Sigmoid colon (tissue), 7 donors: ENCODE data around the gene THOC3. TPM values are rescaled to one million over a fixed set of nuclear protein-coding genes. Genes with fewer than 3 reads are reported as not detected.
"Not testable (repeated sequence)": the region's sequence is repeated elsewhere in the genome, so short reads cannot be mapped to it uniquely, and the experiment has no call there.

ENCODE experiments used
- DNase-seq: peaks from one replicate; pipeline ENCODE4 v3.0.0-alpha.2; 2019
- H3K27ac ChIP-seq, 4 donors: fragments of 200-600 bp; sonication (generic); one replicate each; pipeline ENCODE4 v1.5.1; 2016 to 2019; ENCODE audit warnings: mild to moderate bottlenecking in 1 of 4
- H3K27me3 ChIP-seq, 3 donors: fragments of 200-600 bp; sonication (generic); one replicate each; pipeline ENCODE4 v1.5.1; 2019; ENCODE audit warnings: mild to moderate bottlenecking in 1 of 3
- H3K36me3 ChIP-seq, 4 donors: fragments of 200-600 bp; sonication (generic); one replicate each; pipeline ENCODE4 v1.5.1; 2016 to 2019
- H3K4me1 ChIP-seq, 4 donors: fragments of 200-600 bp; sonication (generic); one replicate each; pipeline ENCODE4 v1.5.1; 2017 to 2019
- H3K4me3 ChIP-seq, 4 donors: fragments of 200-600 bp; sonication (generic); one replicate each; pipeline ENCODE4 v1.5.1; 2017 to 2019; ENCODE audit warnings: mild to moderate bottlenecking in 2 of 4, moderate library complexity in 1 of 4
- H3K9me3 ChIP-seq, 4 donors: fragments of 200-600 bp in 3 of 4; sonication (generic) in 3 of 4; one replicate each; pipeline versions ENCODE4 v1.5.1 to v1.6.1; 2013 to 2019
- WGBS, 2 donors: extraction: QIAGEN DNeasy Blood & Tissue Kit; methylation state at CpG; one replicate each; pipeline ENCODE4 v1.1.7; 2013; 5-methylcytosine and 5-hydroxymethylcytosine counted together
- intact Hi-C: fragments of 100-400 bp; cut with DNase I; formaldehyde crosslinking; loops from one replicate; pipeline ENCODE4 v1.15.1; 2023
- polyA plus RNA-seq, 3 donors: library from polyadenylated mRNA; stranded (reverse); fragments of 200-250 nt; gene quantifications; one replicate each; pipeline ENCODE4 v1.2.3, GENCODE V29; 2013
- total RNA-seq, 4 donors: library from RNA; depleted of rRNA; stranded (reverse); fragments of >200 nt; gene quantifications; one replicate each; pipeline ENCODE4 v1.1.0, GENCODE V29; 2016
- donor health status: healthy with polysubstance abuse.
- donor health status: Bipolar disorder and iron deficiency.
- donor health status: healthy.

Gene THOC3
- total and polyA plus RNA-seq, 7 donors = 17.2 to 42.3 (median 27.2) TPM

GRCh38 chr5:175968381-175968780 is 266 bp upstream of the THOC3 start:
- H3K9me3 ChIP-seq, H3K36me3 ChIP-seq, intact Hi-C loops, H3K4me1 ChIP-seq, DNase-seq, H3K27me3 ChIP-seq: not testable (repeated sequence)
- 9 to 18% methylated on average over 4 of the region's 6 CpGs for WGBS, 2 donors
- Histone ChIP-seq H3K4me3 (peak overlapping the region; percentile 55 to 87 (median 64)), H3K27ac (peak overlapping the region in 2 of 4 donors; percentile 28 to 65)

GRCh38 chr5:175962329-175962728 is 5.8 kb downstream of the THOC3 start:
- H3K4me1 ChIP-seq, H3K27ac ChIP-seq, H3K4me3 ChIP-seq, H3K27me3 ChIP-seq, H3K9me3 ChIP-seq, intact Hi-C loops, DNase-seq, H3K36me3 ChIP-seq: not testable (repeated sequence)
- 89 to 92% methylated on average over 4 to 5 of the region's 8 CpGs for whole genome bisulfite sequencing, 2 donors

DNA sequence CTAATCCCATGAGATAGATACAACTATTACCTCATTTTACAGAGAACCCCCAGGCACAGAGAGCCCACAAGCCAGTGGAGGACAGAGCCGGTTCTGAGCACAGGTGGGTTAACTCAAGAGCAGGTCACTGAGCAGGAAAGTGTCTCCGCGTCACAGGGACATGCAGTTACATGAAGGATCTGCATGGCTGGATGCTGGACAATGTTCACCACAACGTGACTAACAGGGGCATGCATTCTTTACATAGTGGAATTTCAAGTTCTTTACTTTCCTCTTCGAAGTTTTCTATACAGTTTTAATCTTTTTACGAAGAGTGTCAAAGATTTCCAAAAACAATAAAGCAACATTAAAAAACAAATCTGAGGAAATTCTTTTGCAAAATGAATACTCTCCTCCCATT is 7.9 kb downstream of the THOC3 start:
- H3K4me3 ChIP-seq, H3K36me3 ChIP-seq, H3K27me3 ChIP-seq, intact Hi-C loops, H3K4me1 ChIP-seq, H3K27ac ChIP-seq, DNase-seq, H3K9me3 ChIP-seq: not testable (repeated sequence)
- 92 to 93% methylated on average over 5 of the region's 6 CpGs for WGBS, 2 donors

GRCh38 chr5:175958515-175958914 is 9.6 kb downstream of the THOC3 start:
- WGBS, 2 donors = 96 to 97% methylated on average over 2 of the region's 2 CpGs
- H3K27me3 ChIP-seq, DNase-seq, H3K4me3 ChIP-seq, H3K36me3 ChIP-seq, H3K27ac ChIP-seq, intact Hi-C loops, H3K4me1 ChIP-seq, H3K9me3 ChIP-seq: not testable (repeated sequence)

GRCh38 chr5:175954107-175954506 is 14.0 kb downstream of the THOC3 start:
- DNase-seq, H3K36me3 ChIP-seq, H3K4me1 ChIP-seq, intact Hi-C loops, H3K4me3 ChIP-seq, H3K27ac ChIP-seq, H3K9me3 ChIP-seq, H3K27me3 ChIP-seq: not testable (repeated sequence)
- 46 to 66% methylated on average over 4 of the region's 6 CpGs for WGBS, 2 donors

DNA sequence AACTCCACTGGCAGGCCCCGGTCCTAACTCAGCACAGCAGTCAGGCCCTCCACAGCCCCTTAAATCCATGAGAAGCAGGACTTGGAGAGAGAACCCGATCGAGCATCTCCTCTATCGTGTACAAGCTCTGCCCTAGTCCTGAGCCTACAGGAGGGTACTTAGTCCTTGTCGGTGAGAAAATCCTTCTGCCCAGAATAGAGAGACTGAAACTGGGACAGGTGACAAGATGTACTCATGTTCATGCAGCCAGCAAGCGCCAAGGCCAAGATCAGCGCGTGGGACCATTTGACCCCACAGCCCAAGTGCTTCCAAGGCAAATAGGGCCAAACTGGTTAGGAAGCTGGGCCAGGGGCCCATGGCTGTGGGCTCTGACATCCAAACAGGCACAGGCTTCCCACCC is 15.3 kb downstream of the THOC3 start:
- H3K4me1 ChIP-seq, H3K36me3 ChIP-seq, H3K4me3 ChIP-seq, H3K9me3 ChIP-seq, H3K27ac ChIP-seq, intact Hi-C loops, H3K27me3 ChIP-seq, DNase-seq: not testable (repeated sequence)
- WGBS, 2 donors = 97 to 99% methylated on average over 5 of the region's 8 CpGs

DNA sequence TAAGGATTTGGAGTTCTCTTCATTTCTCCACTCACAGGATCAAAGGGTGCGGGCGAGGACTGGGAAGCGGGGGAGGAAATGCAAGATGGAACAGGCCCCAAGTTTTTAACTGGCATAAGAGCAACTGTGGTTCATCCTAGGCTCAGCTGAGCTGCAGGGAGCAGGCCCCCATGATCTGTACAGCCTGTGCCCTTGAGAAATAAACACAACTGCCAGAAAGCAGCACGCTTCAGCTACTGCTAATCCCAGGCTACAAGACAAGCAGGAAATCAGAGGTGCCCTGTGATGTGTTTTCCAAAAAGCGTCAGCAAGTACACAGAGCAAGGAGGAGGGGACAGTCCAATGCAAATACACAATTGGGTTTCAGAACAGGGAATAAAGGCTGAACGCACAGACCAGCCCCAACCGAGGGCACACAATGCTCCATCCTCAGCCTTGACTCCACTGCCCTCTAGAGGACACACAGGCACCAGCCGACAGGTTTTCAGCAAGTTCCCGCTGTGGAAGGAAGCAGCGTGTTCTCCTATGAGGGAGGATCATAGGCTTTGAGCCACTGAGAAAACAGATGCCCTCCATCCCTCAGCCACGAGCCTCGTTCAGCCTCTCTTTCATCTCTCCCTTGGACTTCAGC is 16.7 kb downstream of the THOC3 start:
- not testable (repeated sequence) for H3K4me3 ChIP-seq, H3K27me3 ChIP-seq
- WGBS, 2 donors = 96% methylated on average over 3 of the region's 12 CpGs; no CpG with 5 or more reads in 1 of the 2 donors

DNA sequence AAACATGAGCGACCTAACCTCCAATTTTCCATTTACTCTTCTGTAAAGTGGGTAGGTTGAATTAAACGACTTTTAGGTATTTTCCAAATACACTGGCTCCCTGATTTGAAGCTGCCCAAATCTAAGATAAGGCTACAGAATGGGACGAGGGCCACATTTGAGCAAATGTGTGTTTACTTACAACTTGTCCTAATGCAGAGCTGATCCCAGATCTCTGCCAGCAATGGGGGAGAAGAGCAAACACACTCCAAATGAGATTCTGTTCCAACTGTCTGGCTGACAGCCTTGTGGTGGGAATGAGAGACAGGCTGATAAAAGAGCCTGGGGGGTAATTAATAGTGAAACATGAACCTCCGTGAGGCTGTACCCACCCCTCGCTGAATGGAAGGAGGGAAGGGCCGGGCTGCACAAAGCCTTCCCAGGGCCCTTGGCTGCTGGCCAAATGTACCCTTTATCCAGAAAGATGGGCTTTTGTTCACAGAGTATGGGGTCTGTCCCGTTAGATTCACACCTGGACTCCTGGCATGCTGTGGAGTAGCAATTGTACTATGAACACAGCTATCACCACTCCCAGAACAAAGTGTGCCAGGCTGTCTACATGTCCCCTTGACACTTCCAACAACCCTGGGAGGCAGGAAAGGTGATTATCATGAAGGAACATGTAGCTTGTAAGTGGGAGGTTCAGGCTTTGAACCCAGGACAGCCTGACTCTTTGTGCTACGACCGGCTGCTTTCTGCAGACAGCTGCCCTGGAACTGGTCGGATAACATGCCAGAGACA is 19.6 kb downstream of the THOC3 start:
- intact Hi-C loops, H3K27me3 ChIP-seq, H3K36me3 ChIP-seq, H3K4me3 ChIP-seq, H3K9me3 ChIP-seq, DNase-seq, H3K27ac ChIP-seq, H3K4me1 ChIP-seq: not testable (repeated sequence)
- WGBS, 2 donors = 84 to 91% methylated on average over 3 to 6 of the region's 10 CpGs

More for the DNA sequence above, 16.7 kb downstream of the THOC3 start:
- H3K9me3 ChIP-seq, H3K27ac ChIP-seq, H3K4me1 ChIP-seq, H3K36me3 ChIP-seq, DNase-seq, intact Hi-C loops: not testable (repeated sequence)

DNA sequence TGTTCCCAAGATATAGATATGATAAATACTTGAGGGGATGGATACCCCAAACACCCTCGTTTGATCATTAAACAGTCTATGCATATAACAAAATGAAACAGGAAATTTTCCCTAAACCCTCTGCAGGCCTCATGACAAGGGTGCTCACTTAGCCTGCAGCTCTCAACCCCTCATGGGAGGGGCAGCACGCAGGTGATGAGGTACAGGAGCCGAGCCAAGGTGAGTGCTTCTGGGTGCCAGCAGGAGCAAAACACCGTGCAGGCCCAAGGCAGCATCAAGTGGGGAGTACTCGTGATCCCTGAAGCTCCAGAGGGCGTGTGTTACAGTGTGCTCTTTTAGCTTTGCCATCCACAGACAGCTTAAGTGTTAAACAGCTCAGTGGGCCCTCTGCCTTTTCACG is 24.9 kb downstream of the THOC3 start:
- WGBS, 2 donors = 75 to 91% methylated on average over 5 of the region's 7 CpGs
- H3K4me3 ChIP-seq, H3K27me3 ChIP-seq, H3K9me3 ChIP-seq, H3K4me1 ChIP-seq, H3K36me3 ChIP-seq, DNase-seq, H3K27ac ChIP-seq, intact Hi-C loops: not testable (repeated sequence)

DNA sequence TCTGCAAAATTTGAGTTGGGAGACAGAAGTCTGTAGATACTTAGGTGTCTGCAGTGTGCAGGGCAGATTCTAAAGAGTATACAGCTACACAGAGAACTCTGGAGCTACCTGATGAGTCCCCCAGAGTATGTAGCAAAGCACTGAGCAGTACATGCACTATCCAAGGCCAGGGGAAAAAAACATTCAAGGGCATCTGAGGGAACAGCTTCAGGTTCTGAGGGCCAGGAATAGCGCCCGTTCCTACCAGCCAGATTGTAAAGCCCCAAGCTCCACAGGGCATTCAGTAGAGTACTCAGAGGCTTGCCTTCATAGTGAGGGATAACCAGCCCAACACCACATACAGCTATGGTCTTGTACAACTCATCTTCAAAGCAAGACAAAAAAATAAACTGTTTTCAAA is 27.5 kb downstream of the THOC3 start:
- H3K9me3 ChIP-seq, intact Hi-C loops, H3K27ac ChIP-seq, H3K4me1 ChIP-seq, DNase-seq, H3K36me3 ChIP-seq, H3K4me3 ChIP-seq, H3K27me3 ChIP-seq: not testable (repeated sequence)
- 94% methylated on average over 2 of the region's 2 CpGs for WGBS, 2 donors

DNA sequence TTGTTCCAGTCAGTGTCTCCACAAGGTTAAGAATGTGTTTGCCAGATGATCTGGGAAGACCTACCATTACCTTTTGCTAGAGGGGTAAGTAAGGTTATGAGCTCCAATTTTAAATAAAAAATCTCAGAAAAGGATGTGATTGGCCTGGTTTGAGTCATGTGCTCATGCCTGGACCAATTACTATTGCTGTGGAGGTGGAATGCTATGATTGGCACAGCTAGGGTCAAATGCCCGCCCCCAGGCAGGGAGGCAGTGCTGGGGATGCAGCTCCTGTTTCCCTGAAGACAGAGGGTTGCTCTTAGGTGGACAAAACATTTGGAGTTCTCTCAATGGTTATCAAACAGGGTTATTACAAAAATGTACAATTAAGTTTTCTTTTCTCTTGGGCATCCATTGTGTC is 29.6 kb downstream of the THOC3 start:
- DNase-seq, H3K4me3 ChIP-seq, H3K27ac ChIP-seq, H3K36me3 ChIP-seq, H3K4me1 ChIP-seq, H3K9me3 ChIP-seq, H3K27me3 ChIP-seq, intact Hi-C loops: not testable (repeated sequence)
- WGBS, 2 donors = 91 to 100% methylated on average over 1 of the region's 1 CpG

DNA sequence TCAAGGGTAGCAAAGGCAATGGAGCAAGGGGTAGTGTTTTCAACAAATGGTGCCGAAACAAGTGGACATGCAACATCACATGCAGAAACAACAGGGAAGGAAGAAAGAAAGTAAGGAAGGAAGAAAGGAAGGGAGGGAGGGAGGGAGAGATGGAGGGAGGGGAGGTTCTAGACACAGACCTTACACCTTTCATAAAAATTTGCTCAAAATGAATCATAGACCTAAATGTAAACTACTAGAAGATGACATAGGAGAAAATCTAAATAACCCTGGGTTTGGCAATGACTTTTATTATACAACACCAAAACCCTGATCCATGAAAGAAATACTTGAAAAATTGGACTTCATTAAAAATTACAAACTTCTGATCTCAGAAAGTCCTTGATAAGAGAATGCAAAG is 39.4 kb downstream of the THOC3 start:
- H3K4me3 ChIP-seq, H3K27me3 ChIP-seq, H3K4me1 ChIP-seq, intact Hi-C loops, H3K36me3 ChIP-seq, H3K9me3 ChIP-seq, DNase-seq, H3K27ac ChIP-seq: not testable (repeated sequence)
- WGBS, 2 donors = 95 to 100% methylated on average over 1 of the region's 1 CpG

DNA sequence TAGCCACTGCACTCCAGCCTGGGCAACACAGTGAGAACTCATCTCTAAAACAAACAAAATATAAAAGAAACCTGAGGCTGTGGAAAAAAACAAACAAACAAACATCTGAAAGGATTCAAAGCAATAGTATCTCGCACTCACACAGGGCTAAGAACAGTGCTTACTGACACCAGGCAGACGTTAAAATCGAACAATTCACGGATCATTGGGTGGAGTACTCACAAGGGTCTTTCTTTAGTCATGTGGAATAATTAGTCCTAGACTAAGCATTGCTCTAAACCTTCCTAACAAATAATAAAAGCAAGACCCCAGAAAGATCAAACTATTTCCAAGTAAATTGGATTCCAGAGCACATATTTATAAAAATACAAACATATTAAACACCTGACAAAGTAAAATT is 43.0 kb downstream of the THOC3 start:
- DNase-seq = not testable (repeated sequence)
- 95% methylated on average over 4 of the region's 4 CpGs for WGBS, 2 donors

More for the DNA sequence above, 43.0 kb downstream of the THOC3 start:
- H3K27ac ChIP-seq, H3K4me3 ChIP-seq, H3K4me1 ChIP-seq, H3K36me3 ChIP-seq, H3K9me3 ChIP-seq, H3K27me3 ChIP-seq, intact Hi-C loops: not testable (repeated sequence)
